Measurements from ENCODE around the gene RPN2. TPM values are rescaled to one million over a fixed set of nuclear protein-coding genes. Genes with fewer than 3 reads are reported as not detected.
A peak's percentile ranks its signal among the peaks of the same experiment; 100 is the strongest.

The RPN2 gene
- polyA plus RNA-seq, 1 of the 3 experiments (the other 2 are of a cell fraction): 420 TPM

GRCh38 chr20:37223053-37223452 is 43.9 kb downstream of the RPN2 start:
- Histone ChIP-seq H3K9ac (no peak overlapping the region), H3K4me1 (ENCODE audit: control insufficient read depth in 1 of 2, insufficient read depth in 2 of 2, low read depth in 1 of 2, low read length in 1 of 2) (peaks cover 0 to 44% of the 10 kb centered on the region in 2 experiments; a peak in 2 of 4 replicates), H3K79me2 (ENCODE audit: insufficient read depth) (peaks cover 18% of the 10 kb centered on the region; the same call in 1 of the 2 replicates), H4K20me1 (ENCODE audit: insufficient read depth) (no peaks in the 10 kb centered on the region), H3K27ac (ENCODE audit: low read depth in 2 of 2, low read length in 1 of 2) (peak overlapping the region in 1 of 2 experiments; percentile 78), H3K27me3 (ENCODE audit: insufficient read depth) (no peaks in the 10 kb centered on the region), H3K9me2 (no peaks in the 10 kb centered on the region), H3K4me3 (ENCODE audit: low read depth in 2 of 2, low read length in 1 of 2) (no peak overlapping the region), H3K4me2 (no peak overlapping the region), H3K9me3 (no peaks in the 10 kb centered on the region), H3K36me3 (replicated peaks in 1 of 2; ENCODE audit: control insufficient read depth in 1 of 2, insufficient read depth in 2 of 2, low read length in 1 of 2) (peaks cover 58 to 78% of the 10 kb centered on the region in 2 experiments), H3F3A (replicated peaks; ENCODE audit: insufficient read depth) (no peaks in the 10 kb centered on the region), H2AFZ (ENCODE audit: low read depth) (no peak overlapping the region)
- ChIA-PET CTCF (interaction anchor here (0.7 to 1.6 kb wide), 4 partner anchors 8 to 22 kb away, joined by 3 to 4 read pairs (median 3); no protein-coding TSS in a partner anchor), POLR2A (no interaction called here)
- no peak for TF ChIP-seq PBX3 (IDR thresholded peaks at IDR 0.05)
- TF ChIP-seq YY1 (IDR thresholded peaks at IDR 0.05; ENCODE audit: low read depth): no peak
- TF ChIP-seq MAX (IDR thresholded peaks at IDR 0.05; ENCODE audit: low read depth): peak; percentile 36; the same call in 1 of the 2 replicates
- TF ChIP-seq USF1 (IDR thresholded peaks at IDR 0.05; ENCODE audit: borderline replicate concordance, low read depth): peak; percentile 81
- no peak for DNase-seq

- 100% methylated on average over 5 of the region's 5 CpGs for WGBS (ENCODE audit: low lambda C conversion rate)
- Histone ChIP-seq H3K4me3 (ENCODE audit: low read depth in 2 of 2, low read length in 1 of 2) (no peak overlapping the region), H2AFZ (ENCODE audit: low read depth) (no peak overlapping the region), H3K4me2 (no peak overlapping the region), H3K27ac (ENCODE audit: low read depth in 2 of 2, low read length in 1 of 2) (peak overlapping the region in 1 of 2 experiments; percentile 78; a peak in 2 of 4 replicates), H4K20me1 (ENCODE audit: insufficient read depth) (no peaks in the 10 kb centered on the region), H3K4me1 (ENCODE audit: control insufficient read depth in 1 of 2, insufficient read depth in 2 of 2, low read depth in 1 of 2, low read length in 1 of 2) (peaks cover 0 to 46% of the 10 kb centered on the region in 2 experiments; a peak in 2 of 4 replicates), H3F3A (replicated peaks; ENCODE audit: insufficient read depth) (no peaks in the 10 kb centered on the region), H3K9me3 (no peaks in the 10 kb centered on the region), H3K27me3 (ENCODE audit: insufficient read depth) (no peaks in the 10 kb centered on the region), H3K9me2 (no peaks in the 10 kb centered on the region), H3K9ac (no peak overlapping the region), H3K36me3 (replicated peaks in 1 of 2; ENCODE audit: control insufficient read depth in 1 of 2, insufficient read depth in 2 of 2, low read length in 1 of 2) (peaks cover 59 to 84% of the 10 kb centered on the region in 2 experiments), H3K79me2 (ENCODE audit: insufficient read depth) (peaks cover 4% of the 10 kb centered on the region; the same call in 1 of the 2 replicates)
- ChIA-PET POLR2A (no interaction called here), CTCF (interaction anchor here (0.9 to 1.8 kb wide), 5 partner anchors 23 to 310 kb away, joined by 3 to 5 read pairs (median 4); no protein-coding TSS in a partner anchor)
- no peak for DNase-seq
- TF ChIP-seq TEAD4 (IDR thresholded peaks at IDR 0.05; ENCODE audit: borderline replicate concordance, insufficient read depth): no peak
- TF ChIP-seq ELF1 (IDR thresholded peaks at IDR 0.05): no peak
- no peak for TF ChIP-seq EP300 (IDR thresholded peaks at IDR 0.05; ENCODE audit: borderline replicate concordance in 1 of 2, low read depth in 1 of 2, low read length in 1 of 2)
- no peak for TF ChIP-seq NFIC (IDR thresholded peaks at IDR 0.05; ENCODE audit: borderline replicate concordance)
- TF ChIP-seq REST (IDR thresholded peaks at IDR 0.05; ENCODE audit: low read depth, low read length): no peak
- no peak for TF ChIP-seq GATA2 (CRISPR knock-in tag; IDR thresholded peaks at IDR 0.05)
- no peak for TF ChIP-seq CTCF (IDR thresholded peaks at IDR 0.05)
- no peak for TF ChIP-seq TAF1 (IDR thresholded peaks at IDR 0.05; ENCODE audit: borderline replicate concordance, low read depth, low read length)
- TF ChIP-seq MEF2A (IDR thresholded peaks at IDR 0.05; ENCODE audit: borderline replicate concordance, low read depth): no peak
- no peak for TF ChIP-seq GABPA (IDR thresholded peaks at IDR 0.05; ENCODE audit: low read depth)
- no peak for TF ChIP-seq NRF1 (IDR thresholded peaks at IDR 0.05; ENCODE audit: low read depth, low read length)
- no peak for TF ChIP-seq FOSL2 (IDR thresholded peaks at IDR 0.05; ENCODE audit: borderline replicate concordance, low read depth)
- no peak for TF ChIP-seq PBX3 (IDR thresholded peaks at IDR 0.05)
- no peak for TF ChIP-seq POLR2AphosphoS5 (IDR thresholded peaks at IDR 0.05; ENCODE audit: low read depth, low read length)
- TF ChIP-seq RXRA (IDR thresholded peaks at IDR 0.05; ENCODE audit: borderline replicate concordance, low read depth): no peak
Measured at GRCh38 chr20:37225146-37225545, 46.0 kb downstream of the RPN2 start.
